Measurements from ENCODE around the gene PKNOX2.
"Not testable (repeated sequence)": the region's sequence is repeated elsewhere in the genome, so short reads cannot be mapped to it uniquely, and the experiment has no call there.

PKNOX2 gene

GRCh38 chr11:125201525-125202141 is 37.1 kb downstream of the PKNOX2 start:
- DNase-seq (ENCODE audit: extremely low read depth in 1 of 2, low read depth in 1 of 2): no peak

GRCh38 chr11:125202362-125202880 is 37.9 kb downstream of the PKNOX2 start:
- no peak for DNase-seq (ENCODE audit: extremely low read depth in 1 of 2, low read depth in 1 of 2)

DNA sequence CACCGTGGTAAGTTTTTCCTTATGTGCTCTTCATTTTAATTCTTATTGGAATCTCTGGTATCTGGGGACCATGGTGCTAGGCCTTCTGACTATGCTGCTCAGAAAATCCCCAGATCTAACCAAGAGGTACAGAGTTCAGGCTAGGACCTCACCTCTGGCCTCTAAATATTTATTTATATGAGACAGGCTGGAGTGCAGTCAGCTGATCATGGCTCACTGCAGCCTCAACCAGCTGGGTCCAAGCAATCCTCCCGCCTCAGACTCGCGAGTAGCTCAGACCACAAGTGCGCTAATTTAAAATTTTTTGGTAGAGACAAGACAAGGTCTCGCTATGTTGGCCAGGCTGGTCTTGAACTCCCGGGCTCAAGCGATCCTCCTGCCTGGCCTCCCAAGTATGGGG is 38.4 kb downstream of the PKNOX2 start:
- DNase-seq (ENCODE audit: extremely low read depth in 1 of 2, low read depth in 1 of 2): no peak

DNA sequence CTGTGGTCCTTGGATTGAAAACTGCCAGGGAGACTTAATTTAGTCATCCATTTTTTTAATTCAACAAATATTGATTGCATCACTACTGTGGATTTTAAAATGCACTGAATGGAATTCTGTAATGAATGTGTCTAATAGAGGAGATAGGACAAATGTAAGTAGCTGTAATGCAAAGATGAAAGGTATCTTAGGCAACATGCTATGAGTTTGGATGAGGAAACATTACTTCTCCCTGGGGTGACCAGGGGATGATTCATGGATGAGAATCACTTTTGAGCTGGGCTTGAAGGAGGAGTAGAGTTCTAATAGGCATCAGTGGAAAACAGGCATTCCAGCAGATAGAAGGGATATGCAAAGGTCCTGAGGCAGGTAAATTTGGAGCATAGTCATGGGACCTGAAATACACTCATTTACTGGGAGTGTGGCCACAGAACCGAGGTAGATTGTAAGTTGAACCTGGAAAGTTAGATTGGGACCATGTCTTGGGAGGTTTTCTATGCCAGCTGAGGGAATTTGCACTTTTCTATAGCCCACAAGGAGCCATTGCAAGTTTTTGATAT is 43.4 kb downstream of the PKNOX2 start:
- DNase-seq (ENCODE audit: extremely low read depth in 1 of 2, low read depth in 1 of 2): no peak

GRCh38 chr11:125210066-125210465 is 45.5 kb downstream of the PKNOX2 start:
- DNase-seq (ENCODE audit: extremely low read depth in 1 of 2, low read depth in 1 of 2): no peak

- DNase-seq (ENCODE audit: extremely low read depth in 1 of 2, low read depth in 1 of 2): no peak
Measured at GRCh38 chr11:125211191-125211947, 46.8 kb downstream of the PKNOX2 start.

DNA sequence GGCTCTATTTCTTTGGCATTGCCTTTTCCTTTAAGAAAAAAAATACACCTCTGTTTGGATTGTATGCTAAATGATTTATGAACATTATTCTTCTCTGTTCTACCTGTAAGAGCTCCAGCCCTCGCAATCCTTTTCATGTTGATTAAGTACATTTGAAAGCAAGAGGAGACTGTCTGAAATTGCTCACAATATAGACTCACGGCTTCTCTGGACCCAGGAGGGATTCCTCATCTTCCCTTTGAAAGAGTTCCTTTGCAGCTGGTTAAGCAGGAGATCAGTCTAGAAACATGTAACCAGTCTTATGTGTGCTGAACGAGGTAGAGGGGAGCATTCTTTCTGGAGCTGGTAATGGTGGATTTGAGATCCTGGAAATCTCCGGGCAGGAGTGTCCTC is 47.4 kb downstream of the PKNOX2 start:
- no peak for DNase-seq (ENCODE audit: extremely low read depth in 1 of 2, low read depth in 1 of 2)

DNA sequence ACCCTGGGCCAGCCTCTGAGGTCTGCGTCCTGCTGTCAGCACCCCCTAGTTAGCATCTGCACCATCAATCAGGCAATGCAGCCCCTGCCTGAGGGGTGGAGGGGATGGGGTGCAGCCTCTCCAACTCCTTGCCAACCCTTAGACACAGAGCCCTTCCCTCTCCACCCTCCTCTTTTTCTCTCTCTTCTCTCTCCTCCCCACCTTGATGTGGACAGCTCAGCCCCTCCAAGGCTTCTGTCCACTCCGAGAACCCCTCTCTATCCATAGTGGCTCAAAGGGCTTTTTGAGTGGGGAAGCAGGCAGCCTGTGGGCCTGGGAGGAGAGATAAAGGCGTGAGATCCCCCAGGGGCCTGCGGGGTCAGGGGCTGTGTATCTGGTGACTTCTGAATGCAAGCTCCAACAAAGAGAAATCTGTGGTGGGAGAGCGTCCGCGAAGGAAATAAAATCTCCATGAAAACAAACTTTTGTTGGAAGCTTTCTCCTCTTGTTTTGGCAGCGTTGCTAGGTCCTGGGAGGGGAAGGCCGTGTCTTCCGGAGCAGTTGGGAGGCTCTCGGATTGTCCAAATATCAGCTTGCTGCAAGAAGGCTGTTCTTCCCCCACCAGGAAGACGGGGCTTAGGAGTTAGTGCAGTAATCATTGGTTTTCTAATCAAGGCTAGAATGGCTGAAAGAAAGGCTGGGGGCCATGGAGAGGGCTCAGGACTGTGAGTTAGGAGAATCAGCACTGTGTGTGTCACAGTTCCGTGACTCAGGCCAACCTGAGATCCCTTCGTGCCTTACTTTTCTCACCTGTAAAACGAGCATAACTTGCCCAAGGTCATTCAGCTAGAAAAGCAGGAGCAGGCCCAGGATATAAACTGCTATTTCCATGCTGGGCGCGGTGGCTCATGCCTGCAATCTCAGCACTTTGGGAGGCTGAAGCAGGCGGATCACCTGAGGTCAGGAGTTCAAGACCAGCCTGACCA is 50.3 kb downstream of the PKNOX2 start:
- DNase-seq (ENCODE audit: extremely low read depth in 1 of 2, low read depth in 1 of 2): no peak

DNA sequence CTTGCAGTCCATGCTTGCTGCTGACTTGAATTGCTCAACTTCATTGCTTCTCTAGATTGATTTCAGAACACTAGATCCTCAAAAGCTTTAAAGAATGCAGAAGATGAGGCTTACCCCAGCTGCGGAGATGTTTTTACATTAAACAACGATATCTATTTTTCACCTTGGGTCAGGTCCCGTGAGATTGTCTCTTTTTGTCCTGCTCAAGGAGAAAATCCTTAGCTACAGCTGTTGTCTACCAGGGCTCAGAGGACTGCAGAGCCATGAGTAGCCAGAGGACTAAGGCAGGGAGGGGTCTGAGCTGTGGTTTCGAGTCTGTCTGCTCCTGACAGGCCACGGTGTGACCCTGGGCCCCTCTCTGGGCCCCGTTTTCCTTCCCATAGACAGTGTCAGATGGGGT is 51.4 kb downstream of the PKNOX2 start:
- DNase-seq (ENCODE audit: extremely low read depth in 1 of 2, low read depth in 1 of 2): no peak

DNA sequence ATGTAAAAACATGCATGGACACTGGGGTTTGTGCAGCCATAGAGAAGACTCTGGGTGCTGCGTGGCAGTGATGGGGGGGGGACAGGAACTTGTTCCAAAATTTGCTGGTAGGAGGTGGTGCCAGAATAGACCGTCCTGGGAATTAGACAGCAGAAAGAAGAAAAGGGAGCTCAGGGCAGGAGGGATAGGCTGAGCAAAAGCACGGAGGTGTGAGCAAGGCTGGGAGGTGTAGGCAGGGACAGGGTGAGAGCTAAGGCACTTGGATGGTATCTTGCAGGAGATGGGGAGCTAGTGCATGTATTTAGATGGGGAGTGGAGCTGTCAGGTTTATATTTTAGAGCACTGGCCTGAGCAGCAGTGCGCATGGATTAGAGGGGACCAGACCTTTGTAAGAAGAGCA is 53.8 kb downstream of the PKNOX2 start:
- DNase-seq (ENCODE audit: extremely low read depth in 1 of 2, low read depth in 1 of 2): no peak

DNA sequence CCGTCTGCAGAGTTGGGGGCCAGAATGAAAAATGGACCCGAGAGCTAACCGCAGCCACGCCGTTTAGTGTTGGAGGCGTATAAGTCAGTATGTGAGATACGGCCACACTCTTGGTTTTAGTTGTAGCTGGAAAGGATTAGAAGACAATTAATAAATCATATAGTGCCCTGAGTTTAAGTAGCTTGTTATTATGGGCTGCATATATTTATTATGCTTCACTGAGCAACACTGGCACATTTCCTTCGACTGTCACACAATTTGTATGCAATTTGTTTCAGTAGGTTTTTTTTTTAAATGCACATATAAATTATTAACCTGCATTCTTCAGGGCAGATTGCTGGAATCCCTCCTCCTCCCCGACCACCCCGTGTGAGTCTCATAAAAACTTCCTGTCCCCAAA is 56.9 kb downstream of the PKNOX2 start:
- no peak for DNase-seq (ENCODE audit: extremely low read depth in 1 of 2, low read depth in 1 of 2)

DNA sequence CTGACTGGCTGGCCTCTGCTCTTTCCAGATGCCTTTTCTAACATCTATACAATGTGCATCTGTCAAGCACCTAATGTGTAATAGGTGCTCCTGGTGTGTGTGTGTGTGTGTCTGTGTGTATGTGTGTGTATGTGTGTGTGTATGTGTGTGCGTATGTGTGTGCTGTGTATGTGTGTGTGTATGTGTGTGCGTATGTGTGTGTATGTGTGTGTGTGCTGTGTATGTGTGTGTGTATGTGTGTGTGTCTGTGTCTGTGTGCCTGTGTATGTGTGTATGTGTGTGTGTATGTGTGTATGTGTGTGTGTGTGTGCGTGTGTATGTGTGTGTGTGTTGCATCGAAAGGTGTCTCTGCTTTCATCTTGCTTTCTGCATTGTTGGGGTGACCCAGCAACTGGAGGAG is 57.9 kb downstream of the PKNOX2 start:
- no peak for DNase-seq (ENCODE audit: extremely low read depth in 1 of 2, low read depth in 1 of 2)

GRCh38 chr11:125223161-125223560 is 58.6 kb downstream of the PKNOX2 start:
- not testable (repeated sequence) for DNase-seq (ENCODE audit: extremely low read depth in 1 of 2, low read depth in 1 of 2)

DNA sequence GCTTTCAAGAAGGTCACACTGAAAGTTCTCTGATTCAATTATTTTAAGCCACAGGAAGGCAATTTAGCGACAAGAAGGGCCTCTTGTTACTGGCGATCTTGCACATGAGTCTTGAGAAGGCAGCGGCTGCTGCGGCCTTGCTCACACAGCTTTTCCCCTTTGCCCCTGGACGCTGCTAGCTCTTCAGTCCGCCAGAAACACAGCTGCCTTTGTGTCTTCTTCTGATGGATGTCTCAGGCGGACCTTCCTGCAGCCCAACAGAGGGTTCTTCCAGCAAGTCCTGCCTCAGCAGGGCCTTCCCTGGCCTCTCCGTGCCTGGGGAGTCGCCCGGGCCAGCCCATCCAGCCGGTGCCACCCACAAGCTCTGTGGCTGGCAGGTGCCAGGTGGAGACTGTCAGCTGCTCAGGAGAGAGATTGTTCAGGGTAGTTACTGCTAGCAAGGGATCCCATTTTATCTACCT is 59.4 kb downstream of the PKNOX2 start:
- no peak for DNase-seq (ENCODE audit: extremely low read depth in 1 of 2, low read depth in 1 of 2)

- no peak for DNase-seq (ENCODE audit: extremely low read depth in 1 of 2, low read depth in 1 of 2)
Measured at GRCh38 chr11:125224391-125225021, 60.0 kb downstream of the PKNOX2 start.

- DNase-seq (ENCODE audit: extremely low read depth in 1 of 2, low read depth in 1 of 2): no peak
Measured at GRCh38 chr11:125225401-125225800, 60.9 kb downstream of the PKNOX2 start.

DNA sequence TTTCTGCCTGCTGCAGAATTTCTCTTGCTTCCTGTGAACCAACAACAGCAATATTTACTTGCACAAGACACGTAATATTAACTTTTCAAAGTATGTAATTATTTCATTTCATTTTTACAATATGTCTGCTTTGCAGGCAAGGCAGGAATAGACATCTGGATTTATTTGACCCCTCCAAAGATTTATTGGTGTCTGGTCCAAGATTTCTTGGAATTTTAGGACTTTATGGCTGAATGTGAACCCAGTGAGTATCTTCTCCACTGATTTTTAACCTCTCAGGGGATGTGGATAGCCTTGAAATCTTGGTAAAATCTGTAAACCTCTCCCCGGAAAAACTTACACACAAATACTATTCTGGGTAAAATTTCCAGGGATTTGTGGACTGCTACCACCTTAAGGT is 61.5 kb downstream of the PKNOX2 start:
- DNase-seq (ENCODE audit: extremely low read depth in 1 of 2, low read depth in 1 of 2): no peak

- no peak for DNase-seq (ENCODE audit: extremely low read depth in 1 of 2, low read depth in 1 of 2)
Measured at GRCh38 chr11:125226706-125227105, 62.2 kb downstream of the PKNOX2 start.

- no peak for DNase-seq (ENCODE audit: extremely low read depth in 1 of 2, low read depth in 1 of 2)
Measured at GRCh38 chr11:125227151-125227550, 62.6 kb downstream of the PKNOX2 start.

GRCh38 chr11:125228445-125228844 is 63.9 kb downstream of the PKNOX2 start:
- DNase-seq (ENCODE audit: extremely low read depth in 1 of 2, low read depth in 1 of 2): no peak
